PC-9 (cell line): Measurements from ENCODE around the gene SHISAL1. TPM values are rescaled to one million over a fixed set of nuclear protein-coding genes. Genes with fewer than 3 reads are reported as not detected.

Experiments
- BruUV-seq: library from RNA; stranded (reverse); fragments of 400-500 nt; replicated peaks from 2 replicates; lab custom pipeline; 2021; lab: Mats Ljungman, UMichigan
- CTCF ChIA-PET: fragments of 300-600 bp; sonication (Branson Sonifier 250); formaldehyde crosslinking; loops from one replicate; lab custom pipeline; 2022; ENCODE audit warnings: antibody characterized with exemption; lab: Charles Lee
- POLR2A ChIA-PET: fragments of 300-600 bp; sonication (Branson Sonifier 250); formaldehyde crosslinking; loops from one replicate; lab custom pipeline; 2022; ENCODE audit warnings: antibody characterized with exemption; ENCODE audit not compliant: unreplicated experiment; lab: Charles Lee
- DNase-seq, 2 experiments: peaks; one replicate each; pipeline versions ENCODE4 v3.0.0 to v3.0.0-alpha.2; 2015 to 2022; ENCODE audit warnings: mixed read lengths in 1 of 2
- H2AFZ ChIP-seq: fragments of 200-600 bp; sonication (generic); 2 replicates; pipeline ENCODE4 v1.8.1; 2017; ENCODE audit warnings: antibody characterized with exemption
- H3F3A ChIP-seq: fragments of 200-600 bp; sonication (generic); 2 replicates; pipeline ENCODE4 v1.8.1; 2017; ENCODE audit warnings: antibody characterized with exemption, mild to moderate bottlenecking, low read depth; ENCODE audit not compliant: insufficient read depth
- H3K27ac ChIP-seq: fragments of 200-600 bp; sonication (generic); 2 replicates; pipeline ENCODE4 v1.6.1; 2016; ENCODE audit warnings: mixed run types
- H3K27me3 ChIP-seq: fragments of 200-600 bp; sonication (generic); 2 replicates; pipeline ENCODE4 v1.6.1; 2016; ENCODE audit warnings: low read depth, mixed run types; ENCODE audit not compliant: insufficient read depth
- H3K36me3 ChIP-seq: fragments of 200-600 bp; sonication (generic); 2 replicates; pipeline ENCODE4 v1.6.1; 2016; ENCODE audit warnings: low read depth, mixed run types
- H3K4me1 ChIP-seq: fragments of 200-600 bp; sonication (generic); replicated peaks from 2 replicates; pipeline ENCODE4 v1.6.1; 2016; ENCODE audit warnings: mixed run types; ENCODE audit not compliant: insufficient read depth
- H3K4me2 ChIP-seq: fragments of 200-600 bp; sonication (generic); 2 replicates; pipeline ENCODE4 v1.6.1; 2017; ENCODE audit warnings: mixed run types
- H3K4me3 ChIP-seq: fragments of 200-600 bp; sonication (generic); 2 replicates; pipeline ENCODE4 v1.6.1; 2016; ENCODE audit warnings: mixed run types
- H3K79me2 ChIP-seq: fragments of 200-600 bp; sonication (generic); 2 replicates; pipeline ENCODE4 v1.6.1; 2017; ENCODE audit warnings: low read depth, mixed run types
- H3K9me2 ChIP-seq: fragments of 200-600 bp; sonication (generic); 2 replicates; pipeline ENCODE4 v1.8.1; 2017; ENCODE audit warnings: mild to moderate bottlenecking; ENCODE audit not compliant: insufficient read depth
- H3K9me3 ChIP-seq: fragments of 200-600 bp; sonication (generic); 2 replicates; pipeline ENCODE4 v1.8.1; 2016; ENCODE audit warnings: low read depth; ENCODE audit not compliant: insufficient read depth
- H4K20me1 ChIP-seq: fragments of 200-600 bp; sonication (generic); 2 replicates; pipeline ENCODE4 v1.8.1; 2017; ENCODE audit not compliant: insufficient read depth
- CTCF ChIP-seq: fragments of 200-600 bp; sonication (generic); conservative IDR thresholded peaks from 2 replicates; pipeline ENCODE4 v1.6.1; 2017; ENCODE audit warnings: mixed run types, antibody characterized with exemption, mild to moderate bottlenecking, moderate library complexity
- EZH2 ChIP-seq: fragments of 200-600 bp; sonication (generic); IDR thresholded peaks from 2 replicates; pipeline ENCODE4 v1.8.0; 2017; ENCODE audit warnings: antibody characterized with exemption, low read depth
- intact Hi-C: fragments of 100-400 bp; cut with micrococcal nuclease; formaldehyde crosslinking; loops from one replicate; pipeline ENCODE4 v1.10.0; 2022; ENCODE audit not compliant: unreplicated experiment
- total RNA-seq: library from RNA; stranded (reverse); gene quantifications from 2 replicates; pipeline ENCODE4 v1.2.3, GENCODE V29; 2021

SHISAL1 gene
- total RNA-seq, 1 experiment from 2014 or later = 0.94 TPM

- Histone ChIP-seq H3K36me3 (no peaks in the 10 kb centered on the region), H3K4me3 (no peak overlapping the region), H3F3A (peaks cover 6% of the 10 kb centered on the region; the same call in 1 of the 2 replicates), H3K4me2 (no peak overlapping the region), H3K9me3 (no peaks in the 10 kb centered on the region), H3K79me2 (no peaks in the 10 kb centered on the region), H2AFZ (no peak overlapping the region), H3K4me1 (peaks cover 18% of the 10 kb centered on the region), H3K9me2 (no peaks in the 10 kb centered on the region), H4K20me1 (no peaks in the 10 kb centered on the region), H3K27ac (no peak overlapping the region), H3K27me3 (no peaks in the 10 kb centered on the region)
- intact Hi-C loops = no loop called here
- ChIA-PET CTCF (interaction anchor here (0.9 kb wide), 1 partner anchor 57 kb away, joined by 6 read pairs; no protein-coding TSS in a partner anchor), POLR2A (no interaction called here)
- no peak for DNase-seq
- no TSS peak for BruUV-seq
- TF ChIP-seq CTCF = no peak
- TF ChIP-seq EZH2 = no peak
Observed at GRCh38 chr22:44305888-44306287, 6.9 kb downstream of the SHISAL1 start.

- H3K36me3 ChIP-seq = no peaks in the 10 kb centered on the region
- no peaks in the 10 kb centered on the region for H3K79me2 ChIP-seq
- no peaks in the 10 kb centered on the region for H3K9me3 ChIP-seq
- H3K4me1 ChIP-seq = peaks cover 18% of the 10 kb centered on the region
- POLR2A ChIA-PET = no interaction called here
- H3K27me3 ChIP-seq = no peaks in the 10 kb centered on the region
- H3K4me2 ChIP-seq = no peak overlapping the region
- no peaks in the 10 kb centered on the region for H3K9me2 ChIP-seq
- H3K27ac ChIP-seq = no peak overlapping the region
- TF ChIP-seq EZH2 (no peak), CTCF (no peak)
- no peaks in the 10 kb centered on the region for H4K20me1 ChIP-seq
- no peak overlapping the region for H3K4me3 ChIP-seq
- no peak overlapping the region for H2AFZ ChIP-seq
- H3F3A ChIP-seq = peaks cover 6% of the 10 kb centered on the region; the same call in 1 of the 2 replicates
- intact Hi-C loops = no loop called here
- no peak for DNase-seq
- CTCF ChIA-PET = interaction anchor here (0.9 kb wide), 1 partner anchor 57 kb away, joined by 6 read pairs; no protein-coding TSS in a partner anchor
- BruUV-seq = no TSS peak
Observed at GRCh38 chr22:44305455-44305854, 7.3 kb downstream of the SHISAL1 start.

GRCh38 chr22:44304911-44305310 is 7.8 kb downstream of the SHISAL1 start:
- Histone ChIP-seq H3K36me3 (no peaks in the 10 kb centered on the region), H3K27ac (no peak overlapping the region), H3K9me2 (no peaks in the 10 kb centered on the region), H3K4me2 (no peak overlapping the region), H3K9me3 (no peaks in the 10 kb centered on the region), H2AFZ (no peak overlapping the region), H3K4me3 (no peak overlapping the region), H3F3A (peaks cover 3% of the 10 kb centered on the region; the same call in 1 of the 2 replicates), H3K4me1 (peaks cover 13% of the 10 kb centered on the region), H4K20me1 (no peaks in the 10 kb centered on the region), H3K79me2 (no peaks in the 10 kb centered on the region), H3K27me3 (no peaks in the 10 kb centered on the region)
- TF ChIP-seq CTCF (no peak), EZH2 (no peak)
- POLR2A ChIA-PET = no interaction called here
- intact Hi-C loops = no loop called here
- CTCF ChIA-PET = no interaction called here
- DNase-seq = no peak
- BruUV-seq = no TSS peak
